ENCODE data around the gene ANAPC10.

DNA sequence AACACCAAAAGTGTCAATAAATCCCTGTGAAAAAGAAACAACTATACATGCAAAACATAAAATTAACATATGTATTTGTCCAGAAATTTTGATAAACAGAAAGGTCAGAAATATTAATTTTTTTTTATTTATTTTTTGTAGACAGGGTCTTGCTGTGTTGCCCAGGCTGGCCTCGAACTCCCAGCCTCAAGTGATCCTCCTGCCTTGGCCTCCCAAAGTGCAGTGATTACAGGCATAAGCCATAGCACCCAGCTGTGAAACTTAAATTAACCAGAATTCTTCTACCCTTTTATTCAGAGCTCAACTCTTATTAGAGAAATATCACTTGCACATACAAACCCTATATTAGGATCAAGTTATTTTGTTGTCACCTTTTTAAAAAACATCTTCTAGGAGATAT, 16.2 kb downstream of the ANAPC10 start:
- TF ChIP-seq FOXM1 (IDR thresholded peaks at IDR 0.05; ENCODE audit: borderline replicate concordance) (no peak), SP1 (IDR thresholded peaks at IDR 0.05) (no peak), CTBP1 (IDR thresholded peaks at IDR 0.05; ENCODE audit: borderline replicate concordance) (no peak), NFRKB (IDR thresholded peaks at IDR 0.05) (no peak), ELF4 (IDR thresholded peaks at IDR 0.05) (no peak), SUZ12 (IDR thresholded peaks at IDR 0.05) (no peak), FOXK2 (IDR thresholded peaks at IDR 0.05) (no peak), FOXA1 (IDR thresholded peaks at IDR 0.05) (no peak), HDGF (IDR thresholded peaks at IDR 0.05; ENCODE audit: borderline replicate concordance) (no peak)
- TF ChIP-seq, protein P1, sequence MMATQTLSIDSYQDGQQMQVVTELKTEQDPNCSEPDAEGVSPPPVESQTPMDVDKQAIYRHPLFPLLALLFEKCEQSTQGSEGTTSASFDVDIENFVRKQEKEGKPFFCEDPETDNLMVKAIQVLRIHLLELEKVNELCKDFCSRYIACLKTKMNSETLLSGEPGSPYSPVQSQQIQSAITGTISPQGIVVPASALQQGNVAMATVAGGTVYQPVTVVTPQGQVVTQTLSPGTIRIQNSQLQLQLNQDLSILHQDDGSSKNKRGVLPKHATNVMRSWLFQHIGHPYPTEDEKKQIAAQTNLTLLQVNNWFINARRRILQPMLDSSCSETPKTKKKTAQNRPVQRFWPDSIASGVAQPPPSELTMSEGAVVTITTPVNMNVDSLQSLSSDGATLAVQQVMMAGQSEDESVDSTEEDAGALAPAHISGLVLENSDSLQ (IDR thresholded peaks at IDR 0.05) = no peak

Data from HEK293T (cell line).